Measurements from ENCODE around the gene ADCY2. TPM values are rescaled to one million over a fixed set of nuclear protein-coding genes. Genes with fewer than 3 reads are reported as not detected.

ADCY2 gene
- total RNA-seq, 1 experiment from 2014 or later: not detected

- no peaks in the 10 kb centered on the region for H4K20me1 ChIP-seq (ENCODE audit: insufficient read depth, low read depth, low read length)
- no peaks in the 10 kb centered on the region for H3K27me3 ChIP-seq (ENCODE audit: low read length)
- peaks cover 4% of the 10 kb centered on the region; the same call in 1 of the 2 replicates for H3K4me1 ChIP-seq (ENCODE audit: low read length)
- H3K9ac ChIP-seq (ENCODE audit: low read length): no peak overlapping the region
- no peaks in the 10 kb centered on the region for H3K9me2 ChIP-seq (replicated peaks; ENCODE audit: insufficient read depth, low read length)
- H3K27ac ChIP-seq (ENCODE audit: low read length): no peak overlapping the region
- H2AFZ ChIP-seq (ENCODE audit: low read length): no peak overlapping the region
- no peaks in the 10 kb centered on the region for H3K9me3 ChIP-seq (ENCODE audit: low read length)
- no peak overlapping the region for H3K4me3 ChIP-seq (ENCODE audit: low read length)
- no peaks in the 10 kb centered on the region for H3K36me3 ChIP-seq (ENCODE audit: insufficient read depth, low read length)
- no peaks in the 10 kb centered on the region for H3K79me2 ChIP-seq (ENCODE audit: low read length)
- DNase-seq: no peak
- H3K4me2 ChIP-seq (ENCODE audit: low read depth, low read length, poor library complexity, severe bottlenecking): no peak overlapping the region
These were observed 391.8 kb downstream of the ADCY2 start for GRCh38 chr5:7787770-7788169.

- Histone ChIP-seq H3K27ac (ENCODE audit: low read length) (no peak overlapping the region), H3K9me3 (ENCODE audit: low read length) (no peaks in the 10 kb centered on the region), H3K4me1 (ENCODE audit: low read length) (peaks cover 10% of the 10 kb centered on the region), H3K79me2 (ENCODE audit: low read length) (no peaks in the 10 kb centered on the region), H3K4me2 (ENCODE audit: low read depth, low read length, poor library complexity, severe bottlenecking) (no peak overlapping the region), H3K4me3 (ENCODE audit: low read length) (no peak overlapping the region), H2AFZ (ENCODE audit: low read length) (no peak overlapping the region), H4K20me1 (ENCODE audit: insufficient read depth, low read depth, low read length) (no peaks in the 10 kb centered on the region), H3K9me2 (replicated peaks; ENCODE audit: insufficient read depth, low read length) (no peaks in the 10 kb centered on the region), H3K27me3 (ENCODE audit: low read length) (no peaks in the 10 kb centered on the region), H3K36me3 (ENCODE audit: insufficient read depth, low read length) (no peaks in the 10 kb centered on the region), H3K9ac (ENCODE audit: low read length) (no peak overlapping the region)
- DNase-seq: no peak
These were observed 393.6 kb downstream of the ADCY2 start for GRCh38 chr5:7789567-7789966.

GRCh38 chr5:7793895-7794294 lies 398.0 kb downstream of the ADCY2 start:
- Histone ChIP-seq H3K4me1 (ENCODE audit: low read length) (peaks cover 12% of the 10 kb centered on the region), H2AFZ (ENCODE audit: low read length) (no peak overlapping the region), H3K4me2 (ENCODE audit: low read depth, low read length, poor library complexity, severe bottlenecking) (no peak overlapping the region), H3K27ac (ENCODE audit: low read length) (no peak overlapping the region), H3K9me3 (ENCODE audit: low read length) (no peaks in the 10 kb centered on the region), H3K27me3 (ENCODE audit: low read length) (no peaks in the 10 kb centered on the region), H3K9me2 (replicated peaks; ENCODE audit: insufficient read depth, low read length) (no peaks in the 10 kb centered on the region), H4K20me1 (ENCODE audit: insufficient read depth, low read depth, low read length) (no peaks in the 10 kb centered on the region), H3K36me3 (ENCODE audit: insufficient read depth, low read length) (no peaks in the 10 kb centered on the region), H3K9ac (ENCODE audit: low read length) (no peak overlapping the region), H3K4me3 (ENCODE audit: low read length) (no peak overlapping the region), H3K79me2 (ENCODE audit: low read length) (no peaks in the 10 kb centered on the region)
- DNase-seq: no peak

- Histone ChIP-seq H3K9me3 (ENCODE audit: low read length) (no peaks in the 10 kb centered on the region), H3K36me3 (ENCODE audit: insufficient read depth, low read length) (no peaks in the 10 kb centered on the region), H2AFZ (ENCODE audit: low read length) (no peak overlapping the region), H3K4me1 (ENCODE audit: low read length) (peaks cover 12% of the 10 kb centered on the region), H3K27ac (ENCODE audit: low read length) (no peak overlapping the region), H3K9ac (ENCODE audit: low read length) (no peak overlapping the region), H3K4me2 (ENCODE audit: low read depth, low read length, poor library complexity, severe bottlenecking) (no peak overlapping the region), H3K9me2 (replicated peaks; ENCODE audit: insufficient read depth, low read length) (no peaks in the 10 kb centered on the region), H4K20me1 (ENCODE audit: insufficient read depth, low read depth, low read length) (no peaks in the 10 kb centered on the region), H3K79me2 (ENCODE audit: low read length) (no peaks in the 10 kb centered on the region), H3K4me3 (ENCODE audit: low read length) (no peak overlapping the region), H3K27me3 (ENCODE audit: low read length) (no peaks in the 10 kb centered on the region)
- DNase-seq: no peak
These were observed 398.4 kb downstream of the ADCY2 start for GRCh38 chr5:7794311-7794710.

- H3K4me2 ChIP-seq (ENCODE audit: low read depth, low read length, poor library complexity, severe bottlenecking): no peak overlapping the region
These were observed 398.9 kb downstream of the ADCY2 start for GRCh38 chr5:7794823-7795222.

GRCh38 chr5:7795306-7795705 lies 399.4 kb downstream of the ADCY2 start:
- no peak for DNase-seq
- H3K4me2 ChIP-seq (ENCODE audit: low read depth, low read length, poor library complexity, severe bottlenecking): no peak overlapping the region
- no peak overlapping the region for H3K4me3 ChIP-seq (ENCODE audit: low read length)
- H3K9me2 ChIP-seq (replicated peaks; ENCODE audit: insufficient read depth, low read length): no peaks in the 10 kb centered on the region
- H3K4me1 ChIP-seq (ENCODE audit: low read length): peaks cover 12% of the 10 kb centered on the region
- no peaks in the 10 kb centered on the region for H3K27me3 ChIP-seq (ENCODE audit: low read length)
- no peak overlapping the region for H3K9ac ChIP-seq (ENCODE audit: low read length)
- no peak overlapping the region for H2AFZ ChIP-seq (ENCODE audit: low read length)
- H3K79me2 ChIP-seq (ENCODE audit: low read length): no peaks in the 10 kb centered on the region
- H3K36me3 ChIP-seq (ENCODE audit: insufficient read depth, low read length): no peaks in the 10 kb centered on the region
- no peaks in the 10 kb centered on the region for H3K9me3 ChIP-seq (ENCODE audit: low read length)
- no peaks in the 10 kb centered on the region for H4K20me1 ChIP-seq (ENCODE audit: insufficient read depth, low read depth, low read length)
- H3K27ac ChIP-seq (ENCODE audit: low read length): no peak overlapping the region

More at GRCh38 chr5:7794823-7795222, 398.9 kb downstream of the ADCY2 start:
- DNase-seq: no peak
- Histone ChIP-seq H3K4me3 (ENCODE audit: low read length) (no peak overlapping the region), H4K20me1 (ENCODE audit: insufficient read depth, low read depth, low read length) (no peaks in the 10 kb centered on the region), H3K27ac (ENCODE audit: low read length) (no peak overlapping the region), H3K9me3 (ENCODE audit: low read length) (no peaks in the 10 kb centered on the region), H3K27me3 (ENCODE audit: low read length) (no peaks in the 10 kb centered on the region), H3K9me2 (replicated peaks; ENCODE audit: insufficient read depth, low read length) (no peaks in the 10 kb centered on the region), H3K79me2 (ENCODE audit: low read length) (no peaks in the 10 kb centered on the region), H3K36me3 (ENCODE audit: insufficient read depth, low read length) (no peaks in the 10 kb centered on the region), H3K4me1 (ENCODE audit: low read length) (peaks cover 12% of the 10 kb centered on the region), H3K9ac (ENCODE audit: low read length) (no peak overlapping the region), H2AFZ (ENCODE audit: low read length) (no peak overlapping the region)

GRCh38 chr5:7801891-7802614 lies 406.1 kb downstream of the ADCY2 start:
- Histone ChIP-seq H4K20me1 (ENCODE audit: insufficient read depth, low read depth, low read length) (no peaks in the 10 kb centered on the region), H2AFZ (ENCODE audit: low read length) (no peak overlapping the region), H3K79me2 (ENCODE audit: low read length) (no peaks in the 10 kb centered on the region), H3K9ac (ENCODE audit: low read length) (no peak overlapping the region), H3K4me1 (ENCODE audit: low read length) (no peaks in the 10 kb centered on the region), H3K4me2 (ENCODE audit: low read depth, low read length, poor library complexity, severe bottlenecking) (no peak overlapping the region), H3K36me3 (ENCODE audit: insufficient read depth, low read length) (no peaks in the 10 kb centered on the region), H3K27ac (ENCODE audit: low read length) (no peak overlapping the region), H3K27me3 (ENCODE audit: low read length) (no peaks in the 10 kb centered on the region), H3K4me3 (ENCODE audit: low read length) (no peak overlapping the region), H3K9me2 (replicated peaks; ENCODE audit: insufficient read depth, low read length) (no peaks in the 10 kb centered on the region), H3K9me3 (ENCODE audit: low read length) (no peaks in the 10 kb centered on the region)
- DNase-seq: no peak

GRCh38 chr5:7802855-7803254 lies 406.9 kb downstream of the ADCY2 start:
- DNase-seq: no peak
- Histone ChIP-seq H3K9me2 (replicated peaks; ENCODE audit: insufficient read depth, low read length) (no peaks in the 10 kb centered on the region), H3K4me3 (ENCODE audit: low read length) (no peak overlapping the region), H3K79me2 (ENCODE audit: low read length) (no peaks in the 10 kb centered on the region), H3K27me3 (ENCODE audit: low read length) (no peaks in the 10 kb centered on the region), H4K20me1 (ENCODE audit: insufficient read depth, low read depth, low read length) (no peaks in the 10 kb centered on the region), H3K4me1 (ENCODE audit: low read length) (no peaks in the 10 kb centered on the region), H3K36me3 (ENCODE audit: insufficient read depth, low read length) (no peaks in the 10 kb centered on the region), H3K4me2 (ENCODE audit: low read depth, low read length, poor library complexity, severe bottlenecking) (no peak overlapping the region), H3K9ac (ENCODE audit: low read length) (no peak overlapping the region), H3K9me3 (ENCODE audit: low read length) (no peaks in the 10 kb centered on the region), H3K27ac (ENCODE audit: low read length) (no peak overlapping the region), H2AFZ (ENCODE audit: low read length) (no peak overlapping the region)

Data from Karpas-422 (cell line).